GM18519 (cell line): Measurements from ENCODE around the gene RNF40.

Source experiments
- ATAC-seq: cut with Tn5 transposase; IDR thresholded peaks from one replicate; pipeline ENCODE4 v1.9.1; 2021; ENCODE audit warnings: mild to moderate bottlenecking, moderate library complexity; ENCODE audit not compliant: unreplicated experiment, low FRiP score

Gene RNF40

DNA sequence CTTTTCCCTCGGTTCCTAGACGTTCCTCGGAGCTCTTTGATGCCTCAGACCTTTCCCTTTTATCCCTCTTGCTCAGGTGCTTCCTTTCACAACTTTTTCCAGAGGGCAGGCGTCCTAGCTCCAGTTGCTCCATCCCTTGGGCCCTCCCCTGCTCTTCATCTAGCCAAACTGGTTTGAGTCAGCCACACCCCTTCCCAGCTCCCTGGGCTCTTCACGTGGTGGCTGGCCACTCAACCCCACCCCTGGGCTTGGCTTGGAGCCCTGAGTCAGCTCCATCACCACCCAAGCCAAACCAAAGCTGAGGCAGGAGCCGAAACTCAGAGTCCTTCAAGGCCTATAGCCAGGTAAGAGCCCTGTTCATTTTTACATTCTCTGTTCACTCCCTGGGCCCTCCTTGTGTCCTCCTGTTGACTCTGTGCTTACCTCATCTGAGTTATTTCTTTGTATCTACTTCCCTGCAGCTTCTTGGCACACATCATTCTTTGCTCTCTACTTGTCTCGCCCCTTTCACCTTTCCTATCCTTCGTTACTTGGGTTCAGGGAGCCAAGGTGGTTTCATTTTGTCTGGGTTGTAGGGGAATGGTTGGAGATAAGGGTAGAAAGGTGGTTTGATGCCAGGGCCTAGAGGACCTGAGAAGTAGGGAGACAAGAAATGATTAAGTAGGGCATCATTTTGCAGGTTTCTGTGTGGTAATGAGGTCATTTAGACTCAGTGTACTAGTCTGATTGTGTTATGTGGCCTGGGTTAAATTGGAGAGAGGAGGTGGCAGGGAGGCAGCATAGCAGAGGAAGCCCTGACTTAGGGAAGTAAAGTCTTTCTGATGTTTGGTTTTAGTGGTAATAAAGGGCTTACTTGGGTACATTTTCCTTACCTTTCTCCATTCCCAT lies 21.5 kb upstream of the RNF40 start:
- ATAC-seq = no peak

DNA sequence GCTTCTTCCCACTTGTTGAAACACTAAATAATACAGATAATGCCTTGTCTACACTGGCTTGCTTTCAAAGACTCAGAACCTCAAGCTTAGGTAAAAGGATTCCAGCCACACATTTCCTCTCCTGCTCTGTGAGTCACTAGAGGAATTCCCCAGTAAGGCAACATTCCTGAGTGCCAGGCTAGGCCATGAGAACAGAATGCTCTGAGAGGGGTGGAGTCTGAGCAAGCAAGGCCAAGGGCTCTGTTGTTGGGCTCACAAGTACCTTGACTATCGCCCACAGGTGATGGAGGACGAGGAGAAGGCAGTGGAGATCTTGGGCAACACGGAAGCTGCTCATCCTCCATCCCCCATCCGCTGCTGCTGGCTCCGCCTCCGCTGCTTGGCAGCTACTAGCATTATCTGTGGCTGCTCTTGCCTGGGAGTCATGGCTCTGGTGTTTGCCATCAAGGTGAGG lies 20.6 kb upstream of the RNF40 start:
- ATAC-seq = no peak

GRCh38 chr16:30743716-30744115 lies 18.4 kb upstream of the RNF40 start:
- ATAC-seq = no peak

DNA sequence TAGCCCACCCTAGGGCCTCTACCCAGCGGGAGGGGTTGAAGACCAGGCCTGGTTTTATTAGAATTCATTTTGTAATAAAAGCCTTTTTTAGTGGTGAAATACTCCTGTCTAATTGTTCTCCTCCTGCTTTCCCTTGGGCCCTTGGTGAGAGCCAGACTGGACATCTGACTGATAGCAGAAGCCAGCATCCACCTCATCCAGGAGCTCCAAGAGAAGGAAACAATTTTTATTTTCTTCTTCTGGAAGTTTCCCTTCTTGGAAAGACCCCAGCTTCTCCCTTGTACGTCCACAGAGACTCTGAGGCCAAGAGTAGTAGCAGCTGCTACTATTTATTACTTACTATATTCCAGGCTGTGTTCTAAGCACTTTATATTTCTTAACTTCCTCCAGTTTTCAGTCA lies 17.9 kb upstream of the RNF40 start:
- no peak for ATAC-seq

- ATAC-seq = no peak
Observed at GRCh38 chr16:30745082-30745481, 17.0 kb upstream of the RNF40 start.

DNA sequence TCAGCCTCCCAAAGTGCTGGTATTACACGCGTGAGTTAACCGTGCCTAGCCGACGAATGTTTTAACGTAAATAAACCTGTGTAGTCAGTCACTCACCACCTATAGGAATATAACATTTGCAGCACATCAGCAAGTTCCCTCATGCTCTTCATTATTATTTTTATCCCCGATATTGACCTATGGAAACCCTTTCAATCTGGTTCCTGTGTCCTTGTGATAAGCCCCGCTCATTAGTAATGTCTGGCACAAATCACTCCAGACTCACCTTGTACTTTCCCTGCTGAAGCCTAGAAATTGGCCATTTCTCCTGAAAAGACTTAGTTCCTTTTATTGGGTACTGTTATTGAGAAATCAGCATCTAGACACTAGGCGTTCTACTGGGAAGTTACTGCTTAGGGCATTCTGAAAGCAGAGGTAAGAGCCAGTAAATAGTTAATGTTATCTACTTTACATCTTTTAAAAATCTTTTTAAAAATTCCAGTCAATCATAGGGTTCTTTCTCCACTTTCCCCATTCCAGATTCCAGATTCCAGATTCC lies 15.4 kb upstream of the RNF40 start:
- no peak for ATAC-seq

DNA sequence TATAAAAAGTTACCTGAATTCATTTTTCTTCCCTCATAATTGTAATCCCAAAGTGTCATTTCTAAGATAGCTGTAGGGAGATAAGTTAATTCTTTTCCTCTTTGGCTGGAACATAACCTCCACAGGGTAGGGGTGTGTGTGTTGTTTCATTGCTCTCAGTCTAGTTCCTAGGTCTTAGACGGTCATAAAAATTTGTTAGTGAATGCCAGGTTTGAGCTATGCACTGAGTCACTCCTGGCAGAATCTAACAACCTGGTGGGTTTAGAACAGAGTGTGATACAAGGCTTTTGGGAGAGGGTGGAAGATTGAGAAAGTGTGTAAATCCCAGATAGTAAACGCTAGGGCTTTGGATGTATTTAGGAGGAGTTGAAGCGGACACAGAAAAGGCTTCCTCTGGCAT lies 14.8 kb upstream of the RNF40 start:
- no peak for ATAC-seq

DNA sequence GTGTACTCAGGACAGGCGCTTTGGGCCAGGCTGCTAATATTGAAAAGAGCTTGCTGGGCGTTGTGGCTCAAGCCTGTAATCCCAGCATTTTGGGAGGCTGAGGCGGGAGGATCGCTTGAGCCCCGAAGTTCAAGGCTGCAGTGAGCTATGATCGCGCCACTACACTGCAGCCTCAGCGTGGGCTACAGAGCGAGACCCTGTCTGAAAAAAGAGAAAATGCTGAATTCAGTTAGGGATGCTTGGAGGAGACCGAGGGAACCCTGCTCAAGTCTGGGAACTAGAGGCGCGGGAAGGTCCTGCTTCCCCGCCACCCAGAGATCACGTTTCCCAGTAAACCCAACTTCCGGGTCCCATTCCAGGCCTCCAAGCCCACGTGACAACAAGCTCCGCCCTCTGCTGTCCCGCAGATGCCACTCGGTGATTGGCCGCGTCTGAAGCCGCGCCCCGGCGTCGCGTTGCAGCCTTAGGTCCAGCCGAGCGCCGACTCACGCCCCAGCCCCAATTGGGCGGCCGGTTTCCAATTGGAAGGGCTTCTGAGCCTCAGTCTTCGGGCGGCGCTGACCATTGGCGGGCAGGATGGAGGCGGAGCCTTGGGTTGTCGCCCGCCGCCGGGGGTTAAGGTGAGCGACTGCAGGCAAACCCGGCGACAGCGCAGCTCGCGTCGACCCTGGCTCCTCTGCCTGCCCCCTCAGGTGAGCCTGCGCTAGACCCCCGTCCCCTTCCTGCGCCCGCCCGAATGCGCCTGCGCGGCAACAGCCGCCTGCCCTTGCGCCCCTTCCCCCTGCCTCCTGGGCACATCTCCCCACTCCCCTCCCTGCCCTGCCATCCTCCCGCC lies 14.1 kb upstream of the RNF40 start, which contains the start of gene PHKG2:
Gene PHKG2, plus strand, starts transcription at position 627 of the 835 bp plus-strand sequence. CDS start 396 bp downstream, outside the sequence.
- ATAC-seq = peak; percentile 93

DNA sequence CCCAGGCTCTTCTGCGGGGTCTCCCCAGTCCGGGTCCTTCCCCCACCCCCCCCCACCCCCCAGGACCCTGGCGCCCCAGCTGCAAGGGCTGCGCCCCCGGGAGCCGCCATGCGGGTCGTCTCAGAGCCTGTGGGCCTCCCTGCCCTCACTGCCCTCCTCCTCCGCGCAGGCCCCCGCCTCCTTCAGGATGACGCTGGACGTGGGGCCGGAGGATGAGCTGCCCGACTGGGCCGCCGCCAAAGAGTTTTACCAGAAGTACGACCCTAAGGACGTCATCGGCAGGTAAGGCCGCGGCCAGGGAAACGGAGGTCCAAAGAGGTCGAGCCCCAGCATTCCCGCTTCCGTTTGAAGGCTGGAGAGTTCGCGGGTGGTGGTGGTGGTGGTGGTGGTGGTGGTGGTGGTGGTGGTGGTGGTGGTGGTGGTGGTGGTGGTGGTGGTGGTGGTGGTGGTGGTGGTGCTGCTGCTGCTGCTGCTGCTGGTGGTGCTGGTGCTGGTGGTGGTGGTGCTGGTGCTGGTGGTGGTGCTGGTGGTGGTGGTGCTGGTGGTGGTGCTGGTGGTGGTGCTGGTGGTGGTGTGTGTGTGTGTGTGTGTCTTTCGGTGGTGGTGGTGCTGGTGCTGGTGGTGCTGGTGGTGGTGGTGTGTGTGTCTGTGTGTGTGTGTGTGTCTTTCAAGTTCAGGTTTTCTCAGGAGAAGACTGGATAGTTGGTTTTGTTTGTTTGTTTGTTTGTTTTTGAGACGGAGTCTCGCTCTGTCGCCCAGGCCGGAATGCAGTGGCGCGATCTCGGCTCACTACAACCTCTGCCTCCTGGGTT lies 13.3 kb upstream of the RNF40 start:
- no peak for ATAC-seq

DNA sequence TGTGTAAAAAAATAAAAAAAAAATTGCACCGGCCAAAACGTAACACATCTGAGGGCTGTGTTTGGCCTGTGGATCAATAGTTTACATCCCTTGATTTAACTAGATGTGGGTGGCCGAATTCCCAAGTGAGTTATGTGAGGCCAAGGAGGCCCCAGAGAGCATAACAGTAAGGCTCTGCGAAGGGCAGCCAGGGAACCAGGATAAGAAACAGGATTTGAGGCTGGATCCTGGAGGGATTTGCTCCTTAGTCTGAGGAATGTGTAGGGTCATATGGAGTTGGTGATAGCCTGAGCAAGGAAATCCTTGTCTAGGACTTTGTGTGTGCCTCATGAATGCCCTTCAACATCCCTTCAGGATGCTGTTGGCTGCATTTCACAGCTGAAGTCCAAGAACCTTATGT lies 11.9 kb upstream of the RNF40 start:
- no peak for ATAC-seq

DNA sequence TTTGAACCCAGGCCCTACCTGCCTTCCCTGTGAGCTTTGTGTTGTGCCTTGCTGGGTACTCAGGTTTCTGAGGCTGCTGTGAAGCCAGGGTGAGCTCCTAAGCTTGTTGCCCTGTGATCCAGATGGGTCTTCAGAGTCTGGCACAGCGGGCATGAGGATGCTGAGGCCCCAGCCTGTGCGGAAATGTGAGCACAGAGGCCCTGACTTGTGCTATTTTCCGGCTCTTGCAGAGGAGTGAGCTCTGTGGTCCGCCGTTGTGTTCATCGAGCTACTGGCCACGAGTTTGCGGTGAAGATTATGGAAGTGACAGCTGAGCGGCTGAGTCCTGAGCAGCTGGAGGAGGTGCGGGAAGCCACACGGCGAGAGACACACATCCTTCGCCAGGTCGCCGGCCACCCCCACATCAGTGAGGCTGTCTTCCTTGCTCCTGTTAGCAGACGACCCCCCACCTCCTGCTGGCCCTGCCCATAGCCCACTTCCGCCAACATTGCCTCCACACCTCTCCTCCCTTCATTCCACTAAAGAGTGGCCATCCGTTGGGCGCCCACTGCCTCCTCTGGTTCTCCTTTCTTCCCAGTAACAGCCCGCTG lies 11.2 kb upstream of the RNF40 start:
- no peak for ATAC-seq

DNA sequence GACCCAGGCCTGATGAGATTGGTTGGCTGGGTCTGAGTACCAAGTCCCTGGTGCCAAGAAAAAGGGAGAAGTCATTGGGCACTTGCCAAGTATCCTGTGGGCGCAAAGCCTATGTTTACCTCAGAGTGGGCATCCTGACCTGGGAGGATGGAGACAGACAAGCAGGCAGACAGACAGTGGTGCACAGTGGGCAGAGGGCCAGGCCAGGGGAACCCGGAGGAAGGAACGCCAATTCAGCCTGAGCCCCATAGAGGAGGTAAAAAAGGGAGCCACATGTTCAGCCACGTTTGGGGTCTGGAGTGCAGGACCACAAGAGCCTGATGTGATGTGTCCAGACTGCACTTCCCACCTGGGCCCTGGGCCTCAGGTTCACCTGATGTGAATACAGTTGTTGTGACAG lies 8.5 kb upstream of the RNF40 start:
- no peak for ATAC-seq

- no peak for ATAC-seq
Observed at GRCh38 chr16:30755955-30756780, 6.0 kb upstream of the RNF40 start.

DNA sequence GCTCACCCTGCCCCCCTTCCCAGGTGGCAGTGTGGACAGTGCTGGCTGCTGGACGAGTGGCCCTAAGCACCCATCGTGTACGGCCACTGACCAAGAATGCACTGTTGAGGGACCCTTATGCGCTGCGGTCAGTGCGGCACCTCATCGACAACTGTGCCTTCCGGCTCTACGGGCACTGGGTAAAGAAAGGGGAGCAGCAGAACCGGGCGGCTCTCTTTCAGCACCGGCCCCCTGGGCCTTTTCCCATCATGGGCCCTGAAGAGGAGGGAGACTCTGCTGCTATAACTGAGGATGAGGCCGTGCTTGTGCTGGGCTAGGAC lies 5.4 kb upstream of the RNF40 start:
- ATAC-seq = no peak

DNA sequence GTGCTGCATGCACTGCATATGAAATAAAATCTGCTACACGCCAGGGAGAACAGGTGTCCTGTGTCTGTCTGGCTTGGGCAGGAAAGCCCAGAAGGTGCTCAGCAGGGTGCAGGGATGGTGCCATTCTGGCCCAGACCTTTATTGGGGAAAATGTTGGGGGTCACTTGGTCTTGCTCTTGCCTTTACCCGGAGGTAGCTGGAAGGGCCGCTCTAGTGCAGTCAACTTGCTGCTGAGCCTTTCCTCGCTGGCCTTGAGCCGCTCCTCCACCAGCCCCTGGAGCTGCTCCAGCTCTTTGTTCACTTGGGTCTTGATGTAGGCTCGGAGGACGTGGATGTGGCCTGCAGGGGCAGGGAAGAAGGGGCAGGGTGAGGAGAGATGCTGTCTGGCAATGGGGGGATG lies 4.8 kb upstream of the RNF40 start:
- no peak for ATAC-seq

DNA sequence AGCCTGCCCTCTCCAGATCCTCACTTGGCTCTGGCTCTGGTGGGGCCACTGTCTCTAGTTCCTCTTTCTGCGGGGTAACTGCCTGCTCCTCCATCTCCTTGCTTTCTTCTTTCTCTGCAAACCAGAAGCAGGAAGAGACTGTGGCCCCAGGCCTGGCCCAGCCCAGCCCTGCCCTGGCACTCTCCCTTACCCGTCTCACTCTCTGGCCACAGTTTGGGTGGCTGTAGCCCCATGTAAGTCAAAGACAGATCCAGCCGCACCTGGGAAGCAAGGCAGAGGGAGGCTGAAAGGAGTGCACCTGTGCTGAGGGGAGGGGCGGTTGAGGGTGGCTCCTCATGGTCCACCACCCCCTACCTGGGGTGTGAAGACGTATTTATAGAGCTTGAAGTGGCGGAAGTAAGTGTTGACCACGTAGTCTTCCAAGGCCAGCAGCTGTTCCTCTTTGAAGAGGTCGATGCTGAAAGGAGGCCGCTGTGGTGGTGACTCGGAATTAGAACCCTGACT lies 3.1 kb upstream of the RNF40 start:
- no peak for ATAC-seq

DNA sequence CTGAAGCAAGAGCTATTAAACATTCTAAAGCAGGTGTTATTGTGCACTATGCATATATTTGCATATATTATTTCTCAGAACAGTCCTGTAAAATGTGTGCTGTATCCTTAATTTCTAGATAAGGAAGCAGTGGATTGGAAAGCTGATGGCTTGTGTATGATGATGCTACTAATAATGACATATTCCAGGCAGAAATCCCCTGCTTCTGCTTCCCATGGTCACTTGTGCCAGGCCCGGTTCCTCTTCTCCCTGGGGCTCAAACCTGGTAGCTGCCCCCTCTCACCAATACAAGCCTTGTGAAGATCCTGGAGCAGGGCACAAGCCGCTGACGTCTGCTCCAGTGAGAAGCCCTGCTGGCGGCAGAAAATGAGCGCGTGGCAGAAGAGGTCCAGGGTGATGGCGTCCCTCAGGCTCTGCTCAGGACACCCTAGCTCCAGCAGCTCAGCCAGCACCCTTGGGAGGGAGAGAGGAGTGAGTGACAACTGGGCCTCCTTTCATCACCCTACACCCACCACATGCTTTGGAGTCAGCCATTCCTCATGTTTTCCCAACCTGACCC lies 2.0 kb upstream of the RNF40 start:
- ATAC-seq = no peak

GRCh38 chr16:30760577-30761426 lies 1.3 kb upstream of the RNF40 start:
- ATAC-seq = no peak
